A549 (cell line): ENCODE measurements around the gene DBH. TPM values are rescaled to one million over a fixed set of nuclear protein-coding genes. Genes with fewer than 3 reads are reported as not detected.

Experiments used
- ATAC-seq, 2 experiments: fragments of 200-7000 bp in 1 of 2; fragments of >200 bp in 1 of 2; cut with Nextera tagmentation in 1 of 2; cut with Tn5 transposase in 1 of 2; 3 replicates each; pipeline versions ENCODE4 v1.8.0 to v1.9.1; 2018 to 2020; ENCODE audit warnings: mild to moderate bottlenecking in 1 of 2, moderate library complexity in 1 of 2
- CTCF ChIA-PET: fragments of 300-600 bp; sonication (Branson Sonifier 250); formaldehyde crosslinking; extraction: SDS; loops from one replicate; lab custom pipeline; 2021; ENCODE audit warnings: antibody characterized with exemption, inconsistent platforms; lab: Yijun Ruan, JAX
- POLR2A ChIA-PET: fragments of 350-600 bp; formaldehyde crosslinking; extraction: SDS; loops from one replicate; lab custom pipeline; 2021; ENCODE audit warnings: antibody characterized with exemption, inconsistent platforms; lab: Yijun Ruan, JAX
- DNase-seq, 2 experiments: peaks; one replicate each; pipeline versions ENCODE4 v3.0.0 to v3.0.0-alpha.2; 2011 to 2016; ENCODE audit warnings: low read depth in 1 of 2, low spot score in 1 of 2
- FAIRE-seq: peaks from 2 replicates; lab custom pipeline; 2011; peaks lifted over from hg19 to GRCh38; lab: Jason Lieb, UNC
- H3K27ac ChIP-seq, 2 experiments: fragments of >200 bp; sonication (Bioruptor Twin); formaldehyde crosslinking; 3 replicates each; pipeline ENCODE4 v1.5.1; 2016 to 2017
- H3K4me1 ChIP-seq: fragments of >200 bp; sonication (Bioruptor Twin); formaldehyde crosslinking; 3 replicates; pipeline ENCODE4 v1.6.1; 2016
- H3K4me2 ChIP-seq: fragments of >200 bp; sonication (Bioruptor Twin); formaldehyde crosslinking; 3 replicates; pipeline ENCODE4 v1.6.1; 2016
- H3K4me3 ChIP-seq: fragments of >200 bp; sonication (Bioruptor Twin); formaldehyde crosslinking; 3 replicates; pipeline ENCODE4 v1.5.1; 2016
- H3K9me3 ChIP-seq: fragments of >200 bp; sonication (Bioruptor Twin); formaldehyde crosslinking; 3 replicates; pipeline ENCODE4 v1.6.1; 2016
- ATOH8 ChIP-seq: fragments of 250-450 bp; sonication (Bioruptor Pico); IDR thresholded peaks from 2 replicates; pipeline ENCODE4 v1.5.0; 2020; ENCODE audit warnings: low read depth, mild to moderate bottlenecking, moderate library complexity
- EHMT2 ChIP-seq: fragments of 200-600 bp; sonication (generic); IDR thresholded peaks from 2 replicates; pipeline ENCODE4 v1.6.1; 2016; ENCODE audit warnings: antibody characterized with exemption, low read depth, mild to moderate bottlenecking, moderate library complexity
- ESRRA ChIP-seq: fragments of 150-350 bp; IDR thresholded peaks from 2 replicates; pipeline ENCODE4 v1.6.1; 2014; ENCODE audit warnings: mild to moderate bottlenecking, low read length, borderline replicate concordance
- FOSB ChIP-seq: fragments of 250-450 bp; sonication (Bioruptor Pico); IDR thresholded peaks from 2 replicates; pipeline ENCODE4 v1.5.0; 2020; ENCODE audit warnings: mild to moderate bottlenecking, moderate library complexity
- FOSL2 ChIP-seq, 2 experiments: fragments of 450-650 bp in 1 of 2; fragments of >200 bp in 1 of 2; sonication (Bioruptor Twin) in 1 of 2; formaldehyde crosslinking; IDR thresholded peaks; 2 replicates each; pipeline versions ENCODE4 v1.5.0 to v1.6.1; 2016 to 2020; ENCODE audit warnings: mild to moderate bottlenecking in 1 of 2, moderate library complexity in 1 of 2
- FOXS1 ChIP-seq: fragments of 250-450 bp; sonication (Bioruptor Pico); IDR thresholded peaks from 2 replicates; pipeline ENCODE4 v1.5.0; 2020; ENCODE audit warnings: mild to moderate bottlenecking, moderate library complexity
- HDAC2 ChIP-seq: fragments of 200-600 bp; sonication (generic); IDR thresholded peaks from 2 replicates; pipeline ENCODE4 v1.6.1; 2016
- HOXB13 ChIP-seq: fragments of 250-450 bp; sonication (Bioruptor Pico); IDR thresholded peaks from 2 replicates; pipeline ENCODE4 v1.5.0; 2020; ENCODE audit warnings: low read depth, mild to moderate bottlenecking, moderate library complexity
- JUN ChIP-seq, 2 experiments: fragments of >200 bp; sonication (Bioruptor Twin); formaldehyde crosslinking; IDR thresholded peaks; 2 replicates in 1 of 2; 3 replicates in 1 of 2; pipeline ENCODE4 v1.6.1; 2016 to 2017
- KDM5A ChIP-seq: fragments of 200-600 bp; sonication (generic); IDR thresholded peaks from 2 replicates; pipeline ENCODE4 v1.6.1; 2016; ENCODE audit warnings: antibody characterized with exemption, mild to moderate bottlenecking
- MAFK ChIP-seq: fragments of 450-650 bp; IDR thresholded peaks from 2 replicates; pipeline ENCODE4 v1.6.1; 2014; ENCODE audit not compliant: partially characterized antibody
- MAZ ChIP-seq: fragments of 150-350 bp; IDR thresholded peaks from 2 replicates; pipeline ENCODE4 v1.6.1; 2014; ENCODE audit warnings: antibody characterized with exemption, low read depth, low read length, borderline replicate concordance
- NFE2L2 ChIP-seq: fragments of 150-350 bp; conservative IDR thresholded peaks from 2 replicates; pipeline ENCODE4 v1.6.1; 2014; ENCODE audit warnings: low read length
- PBX3 ChIP-seq: IDR thresholded peaks from 2 replicates; pipeline ENCODE4 v1.6.1; 2012
- PHF8 ChIP-seq: fragments of 200-600 bp; sonication (generic); IDR thresholded peaks from 2 replicates; pipeline ENCODE4 v1.6.1; 2016; ENCODE audit warnings: low read depth, mild to moderate bottlenecking, antibody characterized with exemption, moderate library complexity, borderline replicate concordance
- POLR2AphosphoS2 ChIP-seq: conservative IDR thresholded peaks from 2 replicates; pipeline ENCODE4 v1.6.1; 2012; ENCODE audit warnings: low read length, improper control_type of control experiment, inconsistent platforms
- RAD21 ChIP-seq, 2 experiments: fragments of >200 bp in 1 of 2; sonication (Bioruptor Twin) in 1 of 2; formaldehyde crosslinking in 1 of 2; IDR thresholded peaks in 1 of 2; conservative IDR thresholded peaks in 1 of 2; 2 replicates in 1 of 2; 3 replicates in 1 of 2; pipeline ENCODE4 v1.6.1; 2012 to 2018; ENCODE audit warnings: inconsistent platforms in 1 of 2
- RARB ChIP-seq: fragments of 250-450 bp; sonication (Bioruptor Pico); IDR thresholded peaks from 2 replicates; pipeline ENCODE4 v1.8.0; 2021; ENCODE audit warnings: mild to moderate bottlenecking, moderate library complexity
- RFX5 ChIP-seq: fragments of 450-650 bp; IDR thresholded peaks from 2 replicates; pipeline ENCODE4 v1.7.1; 2014; ENCODE audit warnings: antibody characterized with exemption, mild to moderate bottlenecking, moderate library complexity
- SMC3 ChIP-seq: fragments of >200 bp; sonication (Bioruptor Twin); formaldehyde crosslinking; IDR thresholded peaks from 3 replicates; pipeline ENCODE4 v1.6.1; 2018; ENCODE audit warnings: inconsistent platforms
- SREBF2 ChIP-seq: fragments of 450-650 bp; IDR thresholded peaks from 2 replicates; pipeline ENCODE4 v1.6.1; 2014; ENCODE audit warnings: mild to moderate bottlenecking, moderate library complexity
- TP53 ChIP-seq: fragments of 250-450 bp; sonication (Bioruptor Pico); IDR thresholded peaks from 2 replicates; pipeline ENCODE4 v1.5.0; 2021; ENCODE audit warnings: mild to moderate bottlenecking, moderate library complexity
- ZC3H11A ChIP-seq: fragments of 450-650 bp; IDR thresholded peaks from 2 replicates; pipeline ENCODE4 v1.6.1; 2014; ENCODE audit warnings: antibody characterized with exemption, mild to moderate bottlenecking
- ZNF302 ChIP-seq: fragments of 250-450 bp; sonication (Bioruptor Pico); IDR thresholded peaks from 2 replicates; pipeline ENCODE4 v1.9.0; 2021; ENCODE audit warnings: inconsistent platforms, mild to moderate bottlenecking, moderate library complexity
- WGBS: methylation state at CpG from one replicate; pipeline ENCODE4 v1.1.6; 2017; ENCODE audit errors: missing lambda C conversion rate; 5-methylcytosine and 5-hydroxymethylcytosine counted together
- polyA plus RNA-seq, 4 experiments: library from polyadenylated mRNA; depleted of rRNA in 3 of 4; stranded (reverse); fragments of >200 nt; fragmentation: RNase III in 1 of 4; extraction: RNeasy Plus Mini Kit Qiagen cat#74134 plus additional on column Dnase treatment in 1 of 4; gene quantifications; 2 replicates in 3 of 4; 3 replicates in 1 of 4; pipeline ENCODE4 v1.2.3, GENCODE V29; 2011 to 2017
- TF ChIP-seq, protein P1 (sequence below): fragments of >200 bp; sonication (Bioruptor Twin); formaldehyde crosslinking; IDR thresholded peaks from 3 replicates; pipeline ENCODE4 v1.5.1; 2016
- TF ChIP-seq, protein P2 (sequence below): IDR thresholded peaks from 2 replicates; pipeline ENCODE4 v1.6.1; 2012; ENCODE audit warnings: low read depth, borderline replicate concordance
- TF ChIP-seq, protein P3 (sequence below): fragments of 150-350 bp; IDR thresholded peaks from 2 replicates; pipeline ENCODE4 v1.6.1; 2014; ENCODE audit warnings: low read depth, mild to moderate bottlenecking, low read length

DBH gene
- polyA plus RNA-seq, 2 of the 4 experiments (the other 2 are of a cell fraction), result not detected

- CTCF ChIA-PET, result interaction anchor here (1.6 kb wide), 1 partner anchor 16 kb away, joined by 4 read pairs; no protein-coding TSS in a partner anchor
- no peak for ATAC-seq
- 3% methylated on average over 3 of the region's 3 CpGs for WGBS
- POLR2A ChIA-PET, result no interaction called here
- Histone ChIP-seq H3K27ac (no peak overlapping the region), H3K4me3 (no peak overlapping the region), H3K4me1 (no peaks in the 10 kb centered on the region), H3K4me2 (no peak overlapping the region), H3K9me3 (peaks cover 4% of the 10 kb centered on the region; the same call in 2 of the 3 replicates)
- no peak for DNase-seq
- no peak for FAIRE-seq
- TF ChIP-seq SREBF2 (no peak), SMC3 (no peak), ZC3H11A (no peak), ESRRA (no peak), FOSB (CRISPR knock-in tag) (no peak), MAFK (no peak), ZNF302 (CRISPR knock-in tag) (no peak), RARB (CRISPR knock-in tag) (no peak), PBX3 (no peak)
- TF ChIP-seq, protein P1, sequence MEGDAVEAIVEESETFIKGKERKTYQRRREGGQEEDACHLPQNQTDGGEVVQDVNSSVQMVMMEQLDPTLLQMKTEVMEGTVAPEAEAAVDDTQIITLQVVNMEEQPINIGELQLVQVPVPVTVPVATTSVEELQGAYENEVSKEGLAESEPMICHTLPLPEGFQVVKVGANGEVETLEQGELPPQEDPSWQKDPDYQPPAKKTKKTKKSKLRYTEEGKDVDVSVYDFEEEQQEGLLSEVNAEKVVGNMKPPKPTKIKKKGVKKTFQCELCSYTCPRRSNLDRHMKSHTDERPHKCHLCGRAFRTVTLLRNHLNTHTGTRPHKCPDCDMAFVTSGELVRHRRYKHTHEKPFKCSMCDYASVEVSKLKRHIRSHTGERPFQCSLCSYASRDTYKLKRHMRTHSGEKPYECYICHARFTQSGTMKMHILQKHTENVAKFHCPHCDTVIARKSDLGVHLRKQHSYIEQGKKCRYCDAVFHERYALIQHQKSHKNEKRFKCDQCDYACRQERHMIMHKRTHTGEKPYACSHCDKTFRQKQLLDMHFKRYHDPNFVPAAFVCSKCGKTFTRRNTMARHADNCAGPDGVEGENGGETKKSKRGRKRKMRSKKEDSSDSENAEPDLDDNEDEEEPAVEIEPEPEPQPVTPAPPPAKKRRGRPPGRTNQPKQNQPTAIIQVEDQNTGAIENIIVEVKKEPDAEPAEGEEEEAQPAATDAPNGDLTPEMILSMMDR, result no peak
- TF ChIP-seq, protein P2, sequence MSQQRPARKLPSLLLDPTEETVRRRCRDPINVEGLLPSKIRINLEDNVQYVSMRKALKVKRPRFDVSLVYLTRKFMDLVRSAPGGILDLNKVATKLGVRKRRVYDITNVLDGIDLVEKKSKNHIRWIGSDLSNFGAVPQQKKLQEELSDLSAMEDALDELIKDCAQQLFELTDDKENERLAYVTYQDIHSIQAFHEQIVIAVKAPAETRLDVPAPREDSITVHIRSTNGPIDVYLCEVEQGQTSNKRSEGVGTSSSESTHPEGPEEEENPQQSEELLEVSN, result no peak
These were observed 8.8 kb upstream of the DBH start for GRCh38 chr9:133627341-133627740.

GRCh38 chr9:133628766-133629165, 7.4 kb upstream of the DBH start:
- no peak for ATAC-seq
- WGBS, result 32% methylated on average over 8 of the region's 8 CpGs
- TF ChIP-seq MAZ (no peak), RARB (CRISPR knock-in tag) (no peak), POLR2AphosphoS2 (no peak), FOXS1 (no peak)
- TF ChIP-seq, all 56 proteins: peak for 0
- H3K4me2 ChIP-seq, result no peak overlapping the region
- no peak overlapping the region for H3K4me3 ChIP-seq
- FAIRE-seq (no peak), DNase-seq (no peak)
- H3K27ac ChIP-seq, result no peak overlapping the region
- H3K9me3 ChIP-seq, result no peaks in the 10 kb centered on the region
- ChIA-PET CTCF (interaction anchor here (1.6 kb wide), 1 partner anchor 15 kb away, joined by 4 read pairs; no protein-coding TSS in a partner anchor), POLR2A (no interaction called here)
- H3K4me1 ChIP-seq, result no peaks in the 10 kb centered on the region

GRCh38 chr9:133629221-133630110, 6.7 kb upstream of the DBH start:
- no peak for DNase-seq
- no peak for ATAC-seq
- Histone ChIP-seq H3K4me2 (no peak overlapping the region), H3K4me3 (no peak overlapping the region), H3K27ac (no peak overlapping the region), H3K9me3 (no peaks in the 10 kb centered on the region), H3K4me1 (no peaks in the 10 kb centered on the region)
- WGBS, result 47% methylated on average over 6 of the region's 23 CpGs
- POLR2A ChIA-PET, result no interaction called here
- no peak for FAIRE-seq
- TF ChIP-seq EHMT2 (no peak), HOXB13 (CRISPR knock-in tag) (no peak), FOSB (CRISPR knock-in tag) (no peak), HDAC2 (no peak), JUN (IDR thresholded peaks at IDR 0.05) (no peak), KDM5A (no peak), ZNF302 (CRISPR knock-in tag) (no peak), ESRRA (no peak), ATOH8 (CRISPR knock-in tag) (no peak), RFX5 (no peak), RAD21 (conservative IDR thresholded peaks at IDR 0.05 in 1 of 2, IDR thresholded peaks at IDR 0.05 in 1 of 2) (no peak), PHF8 (no peak), NFE2L2 (no peak), RARB (CRISPR knock-in tag) (no peak), FOSL2 (IDR thresholded peaks at IDR 0.05) (no peak), FOSL2 (CRISPR knock-in tag; IDR thresholded peaks at IDR 0.05) (no peak), TP53 (CRISPR knock-in tag) (no peak)
- TF ChIP-seq, protein P3, sequence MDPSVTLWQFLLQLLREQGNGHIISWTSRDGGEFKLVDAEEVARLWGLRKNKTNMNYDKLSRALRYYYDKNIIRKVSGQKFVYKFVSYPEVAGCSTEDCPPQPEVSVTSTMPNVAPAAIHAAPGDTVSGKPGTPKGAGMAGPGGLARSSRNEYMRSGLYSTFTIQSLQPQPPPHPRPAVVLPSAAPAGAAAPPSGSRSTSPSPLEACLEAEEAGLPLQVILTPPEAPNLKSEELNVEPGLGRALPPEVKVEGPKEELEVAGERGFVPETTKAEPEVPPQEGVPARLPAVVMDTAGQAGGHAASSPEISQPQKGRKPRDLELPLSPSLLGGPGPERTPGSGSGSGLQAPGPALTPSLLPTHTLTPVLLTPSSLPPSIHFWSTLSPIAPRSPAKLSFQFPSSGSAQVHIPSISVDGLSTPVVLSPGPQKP, result no peak
- CTCF ChIA-PET, result no interaction called here
